Chondrocyte (in vitro differentiated cells): Measurements from ENCODE around the gene APOBEC2. TPM values are rescaled to one million over a fixed set of nuclear protein-coding genes. Genes with fewer than 3 reads are reported as not detected.

ENCODE experiments used
- DNase-seq: peaks from one replicate; pipeline ENCODE4 v3.0.0; 2021; ENCODE audit warnings: mixed read lengths, low spot score
- H3K27ac Mint-ChIP-seq: one replicate; pipeline ENCODE4 v1.8.0; 2021; ENCODE audit warnings: mild to moderate bottlenecking, moderate library complexity, mixed read lengths; ENCODE audit not compliant: unreplicated experiment
- H3K27me3 Mint-ChIP-seq: 2 replicates; pipeline ENCODE4 v1.8.0; 2021; ENCODE audit warnings: low read depth, mixed read lengths
- H3K36me3 Mint-ChIP-seq: 2 replicates; pipeline ENCODE4 v1.8.0; 2021; ENCODE audit warnings: low read depth, mixed read lengths
- H3K4me1 Mint-ChIP-seq: 2 replicates; pipeline ENCODE4 v1.8.0; 2021; ENCODE audit warnings: low read depth, mild to moderate bottlenecking, mixed read lengths
- H3K4me3 Mint-ChIP-seq: one replicate; pipeline ENCODE4 v1.8.0; 2021; ENCODE audit warnings: mild to moderate bottlenecking, moderate library complexity, mixed read lengths; ENCODE audit not compliant: unreplicated experiment
- H3K9me3 Mint-ChIP-seq: 2 replicates; pipeline ENCODE4 v1.8.0; 2021; ENCODE audit warnings: low read depth, mixed read lengths
- CTCF ChIP-seq: fragments of 200-600 bp; sonication (generic); IDR thresholded peaks from 2 replicates; pipeline ENCODE4 v1.5.0; 2021; ENCODE audit warnings: antibody characterized with exemption, mild to moderate bottlenecking, moderate library complexity
- total RNA-seq: library from RNA; stranded (reverse); gene quantifications from 3 replicates; pipeline ENCODE4 v1.2.1, GENCODE V29; 2021

Gene APOBEC2
- total RNA-seq, 1 donor from 2014 or later: not detected

GRCh38 chr6:41066867-41067304 lies 13.9 kb downstream of the APOBEC2 start:
- peaks cover 2% of the 10 kb centered on the region for H3K36me3 Mint-ChIP-seq
- no peak overlapping the region for H3K27ac Mint-ChIP-seq
- no peaks in the 10 kb centered on the region for H3K9me3 Mint-ChIP-seq
- H3K4me3 Mint-ChIP-seq: no peak overlapping the region
- TF ChIP-seq CTCF: peak; percentile 96
- DNase-seq: no peak
- H3K27me3 Mint-ChIP-seq: no peaks in the 10 kb centered on the region
- H3K4me1 Mint-ChIP-seq: peaks cover 20% of the 10 kb centered on the region

- DNase-seq: no peak
- H3K27me3 Mint-ChIP-seq: no peaks in the 10 kb centered on the region
- no peaks in the 10 kb centered on the region for H3K9me3 Mint-ChIP-seq
Observed at GRCh38 chr6:41071501-41071922, 18.5 kb downstream of the APOBEC2 start.

GRCh38 chr6:41071923-41072835 lies 19.2 kb downstream of the APOBEC2 start, which contains the start of gene OARD1:
Gene OARD1, minus strand, starts transcription at chr6:41072356. Its CDS starts 722 bp downstream, at chr6:41071634.
- H3K27ac Mint-ChIP-seq: peak within 1 kb of the TSS; percentile 99
- TF ChIP-seq CTCF: peak; percentile 2
- H3K4me1 Mint-ChIP-seq: peaks cover 43% of the 10 kb centered on the region
- H3K9me3 Mint-ChIP-seq: no peaks in the 10 kb centered on the region
- peaks cover 2% of the 10 kb centered on the region for H3K36me3 Mint-ChIP-seq
- H3K27me3 Mint-ChIP-seq: no peaks in the 10 kb centered on the region
- H3K4me3 Mint-ChIP-seq: peak within 1 kb of the TSS; percentile 90
- peak; percentile 100 for DNase-seq

More at GRCh38 chr6:41071501-41071922, 18.5 kb downstream of the APOBEC2 start:
- Mint-ChIP-seq H3K27ac (peak overlapping the region; percentile 99), H3K36me3 (peaks cover 2% of the 10 kb centered on the region), H3K4me3 (peak overlapping the region; percentile 88), H3K4me1 (peaks cover 45% of the 10 kb centered on the region)
- peak; percentile 45 for TF ChIP-seq CTCF

- Mint-ChIP-seq H3K4me3 (peak within 1 kb of the TSS; percentile 90), H3K36me3 (no peaks in the 10 kb centered on the region), H3K4me1 (peaks cover 43% of the 10 kb centered on the region), H3K9me3 (no peaks in the 10 kb centered on the region), H3K27me3 (no peaks in the 10 kb centered on the region), H3K27ac (peak within 1 kb of the TSS; percentile 99)
- DNase-seq: no peak
- no peak for TF ChIP-seq CTCF
Observed at GRCh38 chr6:41072836-41073202, 19.8 kb downstream of the APOBEC2 start, which contains the start of gene NFYA. Gene NFYA, plus strand, starts transcription at chr6:41072974. Its CDS starts 6,116 bp downstream, at chr6:41079090.

GRCh38 chr6:41073203-41073967 lies 20.4 kb downstream of the APOBEC2 start:
- peaks cover 43% of the 10 kb centered on the region for H3K4me1 Mint-ChIP-seq
- peak overlapping the region; percentile 90 for H3K4me3 Mint-ChIP-seq
- no peaks in the 10 kb centered on the region for H3K36me3 Mint-ChIP-seq
- peak; percentile 76 for TF ChIP-seq CTCF
- H3K9me3 Mint-ChIP-seq: no peaks in the 10 kb centered on the region
- peak overlapping the region; percentile 89 for H3K27ac Mint-ChIP-seq
- H3K27me3 Mint-ChIP-seq: no peaks in the 10 kb centered on the region
- DNase-seq: peak; percentile 96
